HepG2 (cell line): ENCODE data around the gene EVI5.

Experiments used
- ATF2 ChIP-seq: sonication (generic); formaldehyde crosslinking; IDR thresholded peaks from 2 replicates; pipeline ENCODE4 v1.4.0; 2020; ENCODE audit warnings: missing genetic modification reagents
- BCL6 ChIP-seq: IDR thresholded peaks from 2 replicates; pipeline ENCODE4 v1.6.1; 2016; ENCODE audit warnings: missing genetic modification reagents, missing compliant biosample characterization
- CTCF ChIP-seq: sonication (generic); formaldehyde crosslinking; IDR thresholded peaks from 2 replicates; pipeline ENCODE4 v1.5.0; 2020; ENCODE audit warnings: mild to moderate bottlenecking, missing genetic modification reagents, moderate library complexity
- FOXM1 ChIP-seq: sonication (generic); formaldehyde crosslinking; IDR thresholded peaks from 2 replicates; pipeline ENCODE4 v1.5.0; 2020; ENCODE audit warnings: missing genetic modification reagents
- HDAC2 ChIP-seq: sonication (generic); formaldehyde crosslinking; IDR thresholded peaks from 2 replicates; pipeline ENCODE4 v1.4.0; 2020; ENCODE audit warnings: missing genetic modification reagents
- HOXA5 ChIP-seq: sonication (generic); formaldehyde crosslinking; IDR thresholded peaks from 2 replicates; pipeline ENCODE4 v1.4.0; 2020; ENCODE audit warnings: missing genetic modification reagents
- POLR2A ChIP-seq, 2 experiments: IDR thresholded peaks; 2 replicates each; pipeline ENCODE4 v1.6.1; 2011; ENCODE audit warnings: low read depth in 2 of 2, low read length in 2 of 2, mild to moderate bottlenecking in 1 of 2, moderate library complexity in 1 of 2; ENCODE audit not compliant: insufficient read depth in 1 of 2
- POLR2AphosphoS5 ChIP-seq: IDR thresholded peaks from 2 replicates; pipeline ENCODE4 v1.6.1; 2012; ENCODE audit warnings: low read depth, low read length
- ZNF335 ChIP-seq: sonication (generic); formaldehyde crosslinking; IDR thresholded peaks from 2 replicates; pipeline ENCODE4 v1.4.0; 2020; ENCODE audit warnings: missing genetic modification reagents
- ZNF589 ChIP-seq: sonication (generic); formaldehyde crosslinking; conservative IDR thresholded peaks from 2 replicates; pipeline ENCODE4 v1.8.0; 2022; ENCODE audit warnings: mild to moderate bottlenecking, moderate library complexity, missing genetic modification reagents
- ZNF768 ChIP-seq: sonication (generic); formaldehyde crosslinking; IDR thresholded peaks from 2 replicates; pipeline ENCODE4 v1.4.0; 2020; ENCODE audit warnings: missing genetic modification reagents

- TF ChIP-seq ZNF335 (CRISPR knock-in tag) = no peak
- TF ChIP-seq BCL6 = no peak
- TF ChIP-seq POLR2A (IDR thresholded peaks at IDR 0.05; ENCODE audit: insufficient read depth in 1 of 2, low read depth in 2 of 2, low read length in 2 of 2) = no peak
- TF ChIP-seq ZNF589 = no peak
- no peak for TF ChIP-seq CTCF
- no peak for TF ChIP-seq HDAC2 (CRISPR knock-in tag)
- TF ChIP-seq ZNF768 = no peak
- TF ChIP-seq ATF2 (CRISPR knock-in tag) = no peak
- TF ChIP-seq HOXA5 (CRISPR knock-in tag) = no peak
- no peak for TF ChIP-seq FOXM1 (CRISPR knock-in tag)
- no peak for TF ChIP-seq POLR2AphosphoS5
Observed at GRCh38 chr1:92831368-92831761, 46.5 kb upstream of the EVI5 start.
